HepG2 (cell line): ENCODE results near the gene LGALS4. TPM values are rescaled to one million over a fixed set of nuclear protein-coding genes. Genes with fewer than 3 reads are reported as not detected.

Experiments
- ATAC-seq: fragments of 200-7000 bp; cut with Tn5 transposase; 3 replicates; pipeline ENCODE4 v1.9.1; 2020; ENCODE audit warnings: mild to moderate bottlenecking, moderate library complexity
- BruUV-seq: library from RNA; stranded (reverse); fragments of 400-500 nt; replicated peaks from 2 replicates; lab custom pipeline; 2021; lab: Mats Ljungman, UMichigan
- CTCF ChIA-PET: fragments of 300-600 bp; formaldehyde crosslinking; extraction: SDS; loops from one replicate; lab custom pipeline; 2021; ENCODE audit warnings: low total read pairs, inconsistent platforms, low intra/inter-chr PET ratio; lab: Yijun Ruan, JAX
- POLR2A ChIA-PET: fragments of 350-600 bp; sonication (Branson Sonifier 250); formaldehyde crosslinking; loops from one replicate; lab custom pipeline; 2020; ENCODE audit warnings: antibody characterized with exemption, inconsistent platforms; lab: Yijun Ruan, JAX
- DNase-seq: peaks from one replicate; pipeline ENCODE4 v3.0.0-alpha.2; 2015; ENCODE audit warnings: low spot score
- FAIRE-seq: peaks from 3 replicates; lab custom pipeline; 2011; peaks lifted over from hg19 to GRCh38; lab: Jason Lieb, UNC
- H2AFZ ChIP-seq: one replicate; pipeline ENCODE4 v1.6.1; 2011; ENCODE audit warnings: low read length, inconsistent platforms
- H3K27ac ChIP-seq: fragments of 300-600 bp; 3 replicates; pipeline ENCODE4 v1.8.0; 2011; ENCODE audit warnings: mixed run types, mild to moderate bottlenecking, mixed read lengths, low read length, inconsistent platforms; ENCODE audit not compliant: insufficient read depth; ENCODE audit errors: extremely low read length
- H3K27me3 ChIP-seq, 2 experiments: fragments of 200-600 bp in 1 of 2; 2 replicates in 1 of 2; 3 replicates in 1 of 2; pipeline versions ENCODE4 v1.6.0 to v1.8.0; 2011; ENCODE audit warnings: low read length in 2 of 2, mild to moderate bottlenecking in 2 of 2, moderate library complexity in 2 of 2, inconsistent platforms in 1 of 2; ENCODE audit not compliant: insufficient read depth in 2 of 2, control insufficient read depth in 1 of 2
- H3K36me3 ChIP-seq, 2 experiments: fragments of 200-600 bp in 1 of 2; replicated peaks in 1 of 2; 2 replicates in 1 of 2; 3 replicates in 1 of 2; pipeline versions ENCODE4 v1.5.1 to v1.8.0; 2011; ENCODE audit warnings: low read length in 2 of 2, inconsistent platforms in 1 of 2; ENCODE audit not compliant: insufficient read depth in 2 of 2, control insufficient read depth in 1 of 2
- H3K4me1 ChIP-seq: 2 replicates; pipeline ENCODE4 v1.5.1; 2012; ENCODE audit warnings: low read length, inconsistent platforms; ENCODE audit not compliant: insufficient read depth
- H3K4me2 ChIP-seq: 2 replicates; pipeline ENCODE4 v1.6.0; 2011; ENCODE audit warnings: low read depth, low read length, inconsistent platforms
- H3K4me3 ChIP-seq, 3 experiments: fragments of 200-600 bp in 1 of 3; sonication (generic), shearing (Covaris generic) in 1 of 3; replicated peaks in 1 of 3; 2 replicates each; pipeline ENCODE4 v1.5.1; 2011 to 2016; ENCODE audit warnings: low read length in 3 of 3, inconsistent platforms in 2 of 3, low read depth in 2 of 3, mild to moderate bottlenecking in 2 of 3, control low read depth in 1 of 3, mixed read lengths in 1 of 3; ENCODE audit not compliant: insufficient read depth in 1 of 3
- H3K79me2 ChIP-seq: one replicate; pipeline ENCODE4 v1.6.1; 2011; ENCODE audit warnings: low read length, inconsistent platforms; ENCODE audit not compliant: insufficient read depth
- H3K9ac ChIP-seq: 2 replicates; pipeline ENCODE4 v1.6.0; 2011; ENCODE audit warnings: mild to moderate bottlenecking, low read depth, low read length, inconsistent platforms; ENCODE audit not compliant: insufficient read depth
- H3K9me3 ChIP-seq: 2 replicates; pipeline ENCODE4 v1.5.1; 2012; ENCODE audit warnings: mild to moderate bottlenecking, low read length
- H4K20me1 ChIP-seq: 2 replicates; pipeline ENCODE4 v1.6.0; 2011; ENCODE audit warnings: inconsistent platforms, mild to moderate bottlenecking, low read length, moderate library complexity; ENCODE audit not compliant: insufficient read depth
- HOXD1 ChIP-seq: sonication (generic); formaldehyde crosslinking; IDR thresholded peaks from 2 replicates; pipeline ENCODE4 v1.5.0; 2020; ENCODE audit warnings: missing genetic modification reagents
- KLF13 ChIP-seq: sonication (generic); formaldehyde crosslinking; IDR thresholded peaks from 2 replicates; pipeline ENCODE4 v1.4.0; 2020; ENCODE audit warnings: mild to moderate bottlenecking, missing genetic modification reagents
- ZNF547 ChIP-seq: sonication (generic); formaldehyde crosslinking; IDR thresholded peaks from 2 replicates; pipeline ENCODE4 v1.5.1; 2020; ENCODE audit warnings: mild to moderate bottlenecking, missing genetic modification reagents
- WGBS: methylation state at CpG from one replicate; pipeline ENCODE4 v1.1.6; 2017; ENCODE audit warnings: low lambda C conversion rate; 5-methylcytosine and 5-hydroxymethylcytosine counted together
- in situ Hi-C: cut with HindIII; loops from 2 replicates; pipeline ENCODE4 v1.10.0; 2017; ENCODE audit warnings: low pct_unique_long_range_greater_than_20kb; ENCODE audit not compliant: extremely low pct_ligation_motif_present
- intact Hi-C: fragments of 100-400 bp; cut with micrococcal nuclease; formaldehyde crosslinking; loops from one replicate; pipeline ENCODE4 v1.10.0; 2022; ENCODE audit not compliant: unreplicated experiment
- polyA plus RNA-seq, 8 experiments: library from polyadenylated mRNA; depleted of rRNA in 3 of 8; stranded (reverse) in 7 of 8; unstranded in 1 of 8; fragments of >200 nt; fragmentation: Illumina TruSeq in 4 of 8; extraction: Trizol in 4 of 8; gene quantifications; 2 replicates each; pipeline versions ENCODE4 v1.2.1 to v1.2.3, GENCODE V29; 2011 to 2016; ENCODE audit warnings: low read depth in 4 of 8, missing spikeins in 1 of 8, mixed read lengths in 1 of 8; ENCODE audit not compliant: insufficient read depth in 1 of 8
- total RNA-seq, 5 experiments: library from RNA; depleted of rRNA; stranded (reverse); fragments of >200 nt; fragmentation: Illumina TruSeq; extraction: Trizol; gene quantifications; 2 replicates each; pipeline ENCODE4 v1.2.3, GENCODE V29; 2016; ENCODE audit warnings: low read depth in 1 of 5
- TF ChIP-seq, protein P1 (sequence below): sonication (generic); formaldehyde crosslinking; IDR thresholded peaks from 2 replicates; pipeline ENCODE4 v1.5.0; 2020; ENCODE audit warnings: mild to moderate bottlenecking, missing genetic modification reagents, borderline replicate concordance
- TF ChIP-seq, protein P2 (sequence below): sonication (generic); formaldehyde crosslinking; IDR thresholded peaks from 2 replicates; pipeline ENCODE4 v1.5.1; 2020; ENCODE audit warnings: mild to moderate bottlenecking, missing genetic modification reagents, moderate library complexity
- TF ChIP-seq, protein P3 (sequence below): IDR thresholded peaks from 2 replicates; pipeline ENCODE4 v1.6.1; 2018; ENCODE audit warnings: missing genetic modification reagents, mild to moderate bottlenecking, missing compliant biosample characterization
- TF ChIP-seq, protein P4 (sequence below), 2 experiments: sonication (generic) in 1 of 2; formaldehyde crosslinking in 1 of 2; IDR thresholded peaks; 2 replicates each; pipeline versions ENCODE4 v1.6.1 to v1.9.0; 2014 to 2022; ENCODE audit warnings: antibody characterized with exemption in 1 of 2, borderline replicate concordance in 1 of 2, inconsistent platforms in 1 of 2, low read depth in 1 of 2, missing genetic modification reagents in 1 of 2

LGALS4 gene
- total and polyA plus RNA-seq, 2 of the 13 experiments (the other 11 are each of a cell fraction or from before 2014, with no cell fraction given) = 0.24 to 0.71 TPM

DNA sequence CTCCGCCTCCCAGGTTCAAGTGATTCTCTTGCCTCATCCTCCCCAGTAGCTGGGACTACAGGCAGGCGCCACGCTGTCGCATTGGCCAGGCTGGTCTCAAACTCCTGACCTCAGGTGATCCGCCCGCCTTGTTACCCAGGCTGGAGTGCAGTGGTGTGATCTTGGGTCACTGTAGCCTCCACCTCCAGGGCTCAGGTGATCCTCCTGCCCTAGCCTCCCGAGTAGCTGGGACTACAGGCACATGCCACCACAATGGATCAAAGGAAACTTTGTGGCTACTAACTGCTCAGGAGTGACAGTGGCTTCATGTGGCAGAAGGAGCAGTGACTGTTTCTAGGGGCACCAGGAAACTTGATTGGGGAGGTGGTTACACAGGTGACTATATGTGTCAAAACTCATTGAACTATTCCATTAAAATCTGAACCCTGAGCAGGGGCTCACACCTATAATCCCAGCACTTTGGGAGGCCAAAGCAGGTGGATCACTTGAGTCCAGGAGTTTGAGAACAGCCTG lies 27.5 kb downstream of the LGALS4 start (continued):
- TF ChIP-seq, protein P1, sequence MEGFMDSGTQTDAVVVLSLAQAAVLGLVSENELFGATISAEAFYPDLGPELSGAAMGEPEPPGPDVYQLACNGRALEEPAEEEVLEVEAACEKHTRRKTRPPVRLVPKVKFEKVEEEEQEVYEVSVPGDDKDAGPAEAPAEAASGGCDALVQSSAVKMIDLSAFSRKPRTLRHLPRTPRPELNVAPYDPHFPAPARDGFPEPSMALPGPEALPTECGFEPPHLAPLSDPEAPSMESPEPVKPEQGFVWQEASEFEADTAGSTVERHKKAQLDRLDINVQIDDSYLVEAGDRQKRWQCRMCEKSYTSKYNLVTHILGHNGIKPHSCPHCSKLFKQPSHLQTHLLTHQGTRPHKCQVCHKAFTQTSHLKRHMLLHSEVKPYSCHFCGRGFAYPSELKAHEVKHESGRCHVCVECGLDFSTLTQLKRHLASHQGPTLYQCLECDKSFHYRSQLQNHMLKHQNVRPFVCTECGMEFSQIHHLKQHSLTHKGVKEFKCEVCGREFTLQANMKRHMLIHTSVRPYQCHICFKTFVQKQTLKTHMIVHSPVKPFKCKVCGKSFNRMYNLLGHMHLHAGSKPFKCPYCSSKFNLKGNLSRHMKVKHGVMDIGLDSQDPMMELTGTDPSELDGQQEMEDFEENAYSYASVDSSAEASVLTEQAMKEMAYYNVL (CRISPR knock-in tag) = no peak
- TF ChIP-seq, protein P2, sequence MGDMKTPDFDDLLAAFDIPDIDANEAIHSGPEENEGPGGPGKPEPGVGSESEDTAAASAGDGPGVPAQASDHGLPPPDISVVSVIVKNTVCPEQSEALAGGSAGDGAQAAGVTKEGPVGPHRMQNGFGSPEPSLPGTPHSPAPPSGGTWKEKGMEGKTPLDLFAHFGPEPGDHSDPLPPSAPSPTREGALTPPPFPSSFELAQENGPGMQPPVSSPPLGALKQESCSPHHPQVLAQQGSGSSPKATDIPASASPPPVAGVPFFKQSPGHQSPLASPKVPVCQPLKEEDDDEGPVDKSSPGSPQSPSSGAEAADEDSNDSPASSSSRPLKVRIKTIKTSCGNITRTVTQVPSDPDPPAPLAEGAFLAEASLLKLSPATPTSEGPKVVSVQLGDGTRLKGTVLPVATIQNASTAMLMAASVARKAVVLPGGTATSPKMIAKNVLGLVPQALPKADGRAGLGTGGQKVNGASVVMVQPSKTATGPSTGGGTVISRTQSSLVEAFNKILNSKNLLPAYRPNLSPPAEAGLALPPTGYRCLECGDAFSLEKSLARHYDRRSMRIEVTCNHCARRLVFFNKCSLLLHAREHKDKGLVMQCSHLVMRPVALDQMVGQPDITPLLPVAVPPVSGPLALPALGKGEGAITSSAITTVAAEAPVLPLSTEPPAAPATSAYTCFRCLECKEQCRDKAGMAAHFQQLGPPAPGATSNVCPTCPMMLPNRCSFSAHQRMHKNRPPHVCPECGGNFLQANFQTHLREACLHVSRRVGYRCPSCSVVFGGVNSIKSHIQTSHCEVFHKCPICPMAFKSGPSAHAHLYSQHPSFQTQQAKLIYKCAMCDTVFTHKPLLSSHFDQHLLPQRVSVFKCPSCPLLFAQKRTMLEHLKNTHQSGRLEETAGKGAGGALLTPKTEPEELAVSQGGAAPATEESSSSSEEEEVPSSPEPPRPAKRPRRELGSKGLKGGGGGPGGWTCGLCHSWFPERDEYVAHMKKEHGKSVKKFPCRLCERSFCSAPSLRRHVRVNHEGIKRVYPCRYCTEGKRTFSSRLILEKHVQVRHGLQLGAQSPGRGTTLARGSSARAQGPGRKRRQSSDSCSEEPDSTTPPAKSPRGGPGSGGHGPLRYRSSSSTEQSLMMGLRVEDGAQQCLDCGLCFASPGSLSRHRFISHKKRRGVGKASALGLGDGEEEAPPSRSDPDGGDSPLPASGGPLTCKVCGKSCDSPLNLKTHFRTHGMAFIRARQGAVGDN (CRISPR knock-in tag) = peak; percentile 49; the same call in 1 of the 2 replicates
- TF ChIP-seq HOXD1 (no peak), KLF13 (no peak), ZNF547 (CRISPR knock-in tag) (no peak)

DNA sequence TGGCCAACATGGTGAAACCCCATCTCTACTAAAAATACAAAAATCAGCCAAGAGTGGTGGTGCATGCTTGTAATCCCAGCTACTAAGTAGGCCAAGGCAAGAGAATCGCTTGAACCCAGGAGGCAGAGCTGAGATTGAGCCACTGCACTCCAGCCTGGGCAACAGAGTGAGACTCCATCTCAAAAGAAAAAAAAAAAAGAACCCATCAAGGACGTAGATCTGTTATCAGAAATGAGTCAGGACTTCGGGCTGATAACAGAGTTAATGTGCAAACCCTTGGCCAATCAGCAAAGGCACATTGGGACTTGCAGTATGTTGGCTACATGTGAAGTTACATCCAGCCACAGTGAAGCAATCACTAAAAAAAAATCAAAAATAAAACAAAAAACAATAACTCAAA lies 28.5 kb downstream of the LGALS4 start:
- Histone ChIP-seq H3K27ac (no peak overlapping the region), H4K20me1 (no peaks in the 10 kb centered on the region), H3K9ac (no peak overlapping the region), H3K36me3 (no peaks in the 10 kb centered on the region), H3K9me3 (no peaks in the 10 kb centered on the region), H3K4me3 (no peak overlapping the region), H3K79me2 (no peaks in the 10 kb centered on the region), H3K4me1 (peaks cover 54% of the 10 kb centered on the region), H3K4me2 (no peak overlapping the region; the same call in 1 of the 2 replicates), H2AFZ (no peak overlapping the region), H3K27me3 (no peaks in the 10 kb centered on the region; a peak in 1 of 5 replicates)
- ChIA-PET POLR2A (interaction anchor here (0.7 to 1.4 kb wide), 3 partner anchors 21 to 116 kb away, joined by 3 read pairs; partner anchors contain the start of genes ECH1 and NFKBIB), CTCF (no interaction called here)
- in situ Hi-C loops (no loop called here), intact Hi-C loops (no loop called here)
- 14% methylated on average over 3 of the region's 3 CpGs for WGBS
- ATAC-seq (peak; percentile 33; the same call in 1 of the 3 replicates), FAIRE-seq (peak; percentile 51), DNase-seq (peak; percentile 63)
- no TSS peak for BruUV-seq
- TF ChIP-seq, protein P3, sequence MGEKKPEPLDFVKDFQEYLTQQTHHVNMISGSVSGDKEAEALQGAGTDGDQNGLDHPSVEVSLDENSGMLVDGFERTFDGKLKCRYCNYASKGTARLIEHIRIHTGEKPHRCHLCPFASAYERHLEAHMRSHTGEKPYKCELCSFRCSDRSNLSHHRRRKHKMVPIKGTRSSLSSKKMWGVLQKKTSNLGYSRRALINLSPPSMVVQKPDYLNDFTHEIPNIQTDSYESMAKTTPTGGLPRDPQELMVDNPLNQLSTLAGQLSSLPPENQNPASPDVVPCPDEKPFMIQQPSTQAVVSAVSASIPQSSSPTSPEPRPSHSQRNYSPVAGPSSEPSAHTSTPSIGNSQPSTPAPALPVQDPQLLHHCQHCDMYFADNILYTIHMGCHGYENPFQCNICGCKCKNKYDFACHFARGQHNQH (CRISPR knock-in tag) = no peak
- TF ChIP-seq, protein P4, sequence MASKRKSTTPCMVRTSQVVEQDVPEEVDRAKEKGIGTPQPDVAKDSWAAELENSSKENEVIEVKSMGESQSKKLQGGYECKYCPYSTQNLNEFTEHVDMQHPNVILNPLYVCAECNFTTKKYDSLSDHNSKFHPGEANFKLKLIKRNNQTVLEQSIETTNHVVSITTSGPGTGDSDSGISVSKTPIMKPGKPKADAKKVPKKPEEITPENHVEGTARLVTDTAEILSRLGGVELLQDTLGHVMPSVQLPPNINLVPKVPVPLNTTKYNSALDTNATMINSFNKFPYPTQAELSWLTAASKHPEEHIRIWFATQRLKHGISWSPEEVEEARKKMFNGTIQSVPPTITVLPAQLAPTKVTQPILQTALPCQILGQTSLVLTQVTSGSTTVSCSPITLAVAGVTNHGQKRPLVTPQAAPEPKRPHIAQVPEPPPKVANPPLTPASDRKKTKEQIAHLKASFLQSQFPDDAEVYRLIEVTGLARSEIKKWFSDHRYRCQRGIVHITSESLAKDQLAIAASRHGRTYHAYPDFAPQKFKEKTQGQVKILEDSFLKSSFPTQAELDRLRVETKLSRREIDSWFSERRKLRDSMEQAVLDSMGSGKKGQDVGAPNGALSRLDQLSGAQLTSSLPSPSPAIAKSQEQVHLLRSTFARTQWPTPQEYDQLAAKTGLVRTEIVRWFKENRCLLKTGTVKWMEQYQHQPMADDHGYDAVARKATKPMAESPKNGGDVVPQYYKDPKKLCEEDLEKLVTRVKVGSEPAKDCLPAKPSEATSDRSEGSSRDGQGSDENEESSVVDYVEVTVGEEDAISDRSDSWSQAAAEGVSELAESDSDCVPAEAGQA (IDR thresholded peaks at IDR 0.05; ENCODE audit: low read depth) = no peak
- TF ChIP-seq, protein P4 (CRISPR knock-in tag; IDR thresholded peaks at IDR 0.05; ENCODE audit: borderline replicate concordance) = no peak
